A673 (cell line): Measurements from ENCODE around the gene LHX6. TPM values are rescaled to one million over a fixed set of nuclear protein-coding genes. Genes with fewer than 3 reads are reported as not detected.

Experiments used
- BruUV-seq: library from RNA; stranded (reverse); fragments of 400-500 nt; replicated peaks from 2 replicates; lab custom pipeline; 2021; lab: Mats Ljungman, UMichigan
- CTCF ChIA-PET: fragments of 300-600 bp; sonication (Branson Sonifier 250); formaldehyde crosslinking; loops from one replicate; lab custom pipeline; 2022; ENCODE audit warnings: antibody characterized with exemption; lab: Charles Lee
- POLR2A ChIA-PET: fragments of 300-600 bp; sonication (Branson Sonifier 250); formaldehyde crosslinking; loops from one replicate; lab custom pipeline; 2022; ENCODE audit warnings: antibody characterized with exemption; ENCODE audit not compliant: low non-redundant PET; lab: Charles Lee
- DNase-seq: peaks from one replicate; pipeline ENCODE4 v3.0.0-alpha.2; 2015; ENCODE audit warnings: low spot score
- H3K27ac ChIP-seq: fragments of 200-600 bp; sonication (generic); 2 replicates; pipeline ENCODE4 v1.5.1; 2016; ENCODE audit warnings: mixed run types, low read depth, mild to moderate bottlenecking, mixed read lengths, antibody characterized with exemption, low read length; ENCODE audit not compliant: poor library complexity, severe bottlenecking
- H3K27me3 ChIP-seq: fragments of 200-600 bp; sonication (generic); replicated peaks from 2 replicates; pipeline ENCODE4 v1.6.1; 2017; ENCODE audit warnings: mixed run types, low read depth, mild to moderate bottlenecking, mixed read lengths, antibody characterized with exemption, low read length; ENCODE audit not compliant: insufficient read depth, poor library complexity
- H3K36me3 ChIP-seq: fragments of 200-600 bp; sonication (generic); 2 replicates; pipeline ENCODE4 v1.6.1; 2016; ENCODE audit warnings: mixed run types, mild to moderate bottlenecking, mixed read lengths, antibody characterized with exemption, low read length; ENCODE audit not compliant: insufficient read depth, poor library complexity, severe bottlenecking
- H3K4me1 ChIP-seq: fragments of 200-600 bp; sonication (generic); 2 replicates; pipeline ENCODE4 v1.6.1; 2017; ENCODE audit warnings: mixed run types, mild to moderate bottlenecking, mixed read lengths, antibody characterized with exemption, low read length; ENCODE audit not compliant: insufficient read depth, poor library complexity, severe bottlenecking
- H3K4me3 ChIP-seq: fragments of 200-600 bp; sonication (generic); 2 replicates; pipeline ENCODE4 v1.5.1; 2016; ENCODE audit warnings: low read depth, mixed run types, mild to moderate bottlenecking, mixed read lengths, low read length; ENCODE audit not compliant: poor library complexity, severe bottlenecking
- H3K9me3 ChIP-seq: fragments of 200-600 bp; sonication (generic); 2 replicates; pipeline ENCODE4 v1.6.1; 2016; ENCODE audit warnings: mixed run types, low read depth, mild to moderate bottlenecking, mixed read lengths, antibody characterized with exemption, low read length; ENCODE audit not compliant: poor library complexity, severe bottlenecking
- CTCF ChIP-seq: fragments of 300-800, 200-600 bp; sonication (generic); conservative IDR thresholded peaks from 2 replicates; pipeline ENCODE4 v1.5.1; 2017; ENCODE audit warnings: low read depth, mild to moderate bottlenecking, antibody characterized with exemption, low read length, moderate library complexity, mixed read lengths
- EZH2 ChIP-seq: fragments of 200-600 bp; sonication (generic); IDR thresholded peaks from 2 replicates; pipeline ENCODE4 v1.6.1; 2017; ENCODE audit warnings: borderline replicate concordance, low read depth, mild to moderate bottlenecking, mixed read lengths, antibody characterized with exemption, low read length; ENCODE audit not compliant: poor library complexity, severe bottlenecking
- intact Hi-C: fragments of 100-400 bp; cut with micrococcal nuclease; formaldehyde crosslinking; loops from one replicate; pipeline ENCODE4 v1.10.0; 2022; ENCODE audit not compliant: unreplicated experiment
- total RNA-seq: library from RNA; stranded (reverse); gene quantifications from 2 replicates; pipeline ENCODE4 v1.2.3, GENCODE V29; 2021

LHX6 gene
- total RNA-seq, 1 experiment from 2014 or later, result not detected

- intact Hi-C loops, result no loop called here
- H3K4me1 ChIP-seq, result no peaks in the 10 kb centered on the region
- no peaks in the 10 kb centered on the region for H3K9me3 ChIP-seq
- ChIA-PET CTCF (no interaction called here), POLR2A (no interaction called here)
- no peak overlapping the region for H3K4me3 ChIP-seq
- BruUV-seq, result no TSS peak
- H3K36me3 ChIP-seq, result no peaks in the 10 kb centered on the region
- no peak overlapping the region for H3K27ac ChIP-seq
- TF ChIP-seq CTCF (no peak), EZH2 (no peak)
- H3K27me3 ChIP-seq, result peaks cover 45% of the 10 kb centered on the region
- DNase-seq, result no peak
Measured at GRCh38 chr9:122162415-122162814, 66.3 kb downstream of the LHX6 start.

DNA sequence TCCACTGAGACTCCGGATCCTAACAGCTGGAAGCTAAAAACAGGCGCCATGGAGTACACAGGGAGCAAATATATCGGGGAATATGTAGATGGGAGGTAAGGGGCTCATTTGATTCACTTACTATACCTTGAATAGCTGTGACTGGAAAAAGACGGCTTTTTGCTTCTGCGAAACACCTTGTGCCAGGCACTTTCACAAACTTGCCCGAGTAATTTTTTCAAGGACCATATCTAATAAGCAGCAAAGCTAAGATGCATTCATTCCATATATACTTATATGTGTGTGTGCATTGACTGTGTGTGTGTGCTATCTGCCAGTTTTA is 68.9 kb downstream of the LHX6 start:
- DNase-seq, result no peak
- Histone ChIP-seq H3K27ac (peak overlapping the region; percentile 90), H3K27me3 (peaks cover 25% of the 10 kb centered on the region), H3K36me3 (no peaks in the 10 kb centered on the region), H3K4me1 (no peaks in the 10 kb centered on the region), H3K4me3 (peak overlapping the region; percentile 94), H3K9me3 (no peaks in the 10 kb centered on the region)
- ChIA-PET POLR2A (no interaction called here), CTCF (interaction anchor here (1.0 kb wide), 1 partner anchor 15 kb away, joined by 3 read pairs; no protein-coding TSS in a partner anchor)
- TF ChIP-seq EZH2, result no peak
- TF ChIP-seq CTCF, result no peak
- BruUV-seq, result no TSS peak
- intact Hi-C loops, result loop anchor here (10.0 kb wide), 1 partner anchor 105 kb away; the partner anchor contains the start of genes MRRF and RBM18

DNA sequence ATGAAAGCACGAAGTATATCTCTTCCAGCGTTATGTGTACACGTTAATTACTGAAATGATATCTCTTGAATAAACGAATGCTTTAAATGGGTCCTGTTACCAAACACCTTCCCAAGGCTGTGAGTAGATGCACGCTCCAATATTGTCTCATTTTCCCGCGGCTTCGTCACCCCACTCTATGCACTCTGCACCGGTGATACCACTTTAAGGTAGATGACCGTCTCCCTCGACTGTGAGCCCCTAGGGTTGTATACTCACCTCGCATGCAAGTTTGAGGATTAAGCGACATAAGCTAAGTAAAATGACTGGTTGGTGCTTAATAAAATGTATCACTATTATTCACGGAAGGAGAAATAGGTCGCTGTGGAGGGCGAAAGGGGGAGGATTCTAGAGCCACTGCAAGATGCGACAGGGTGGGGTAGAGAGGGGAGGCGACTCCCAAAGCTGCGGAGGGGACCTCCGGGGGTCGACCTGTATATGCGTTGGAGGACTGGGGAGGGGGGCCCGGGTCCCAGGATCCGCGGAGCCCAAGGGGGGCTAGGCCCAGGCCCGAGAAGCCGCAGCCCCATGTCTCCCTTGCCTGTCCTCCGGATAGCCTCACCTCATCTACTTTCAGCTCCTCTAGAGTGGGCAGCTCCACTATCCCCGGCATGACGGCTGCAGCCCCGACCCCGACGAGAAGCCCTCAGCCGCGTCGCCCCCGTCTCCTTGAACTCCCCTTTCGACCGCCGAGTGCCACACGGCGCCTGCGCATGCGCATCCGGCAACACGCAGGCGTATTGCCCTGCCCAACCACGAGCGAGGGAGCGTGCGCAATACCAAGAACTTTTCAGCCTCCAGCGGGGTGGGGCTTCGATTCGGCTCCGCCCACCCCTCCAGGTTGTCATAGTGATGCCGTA is 69.5 kb downstream of the LHX6 start, which contains the start of the genes MORN5 and NDUFA8:
Gene MORN5 (plus strand): TSS at position 883 of the 899 bp plus-strand sequence. CDS start 65 bp downstream, outside the sequence.
Gene NDUFA8 (minus strand): TSS at position 754 of the 899 bp plus-strand sequence. CDS start 102 bp downstream, at position 652.
- Histone ChIP-seq H3K27ac (peak within 1 kb of the TSS; percentile 90), H3K4me3 (peak within 1 kb of the TSS; percentile 94), H3K27me3 (peaks cover 18% of the 10 kb centered on the region), H3K4me1 (no peaks in the 10 kb centered on the region), H3K9me3 (no peaks in the 10 kb centered on the region), H3K36me3 (no peaks in the 10 kb centered on the region)
- TSS peak; percentile 56 for BruUV-seq
- DNase-seq, result peak; percentile 97
- CTCF ChIA-PET, result interaction anchor here (1.0 kb wide), 1 partner anchor 15 kb away, joined by 3 read pairs; no protein-coding TSS in a partner anchor
- no peak for TF ChIP-seq CTCF
- TF ChIP-seq EZH2, result no peak
- POLR2A ChIA-PET, result no interaction called here
- intact Hi-C loops, result loop anchor here (10.0 kb wide), 1 partner anchor 106 kb away; the partner anchor contains the start of genes MRRF and RBM18
